ENCODE measurements around the gene ADK. TPM values are rescaled to one million over a fixed set of nuclear protein-coding genes. Genes with fewer than 3 reads are reported as not detected.

Gene ADK
- total RNA-seq, 1 donor from 2014 or later = 47.0 TPM

- DNase-seq (ENCODE audit: extremely low spot score, unreplicated experiment) = no peak
- H3K4me1 Mint-ChIP-seq (ENCODE audit: unreplicated experiment) = peaks cover 30% of the 10 kb centered on the region
- H3K27me3 Mint-ChIP-seq (ENCODE audit: unreplicated experiment) = no peaks in the 10 kb centered on the region
- H3K9me3 Mint-ChIP-seq (ENCODE audit: unreplicated experiment) = peaks cover 8% of the 10 kb centered on the region
- H3K36me3 Mint-ChIP-seq (ENCODE audit: unreplicated experiment) = peaks cover 15% of the 10 kb centered on the region
- no peak overlapping the region for H3K27ac Mint-ChIP-seq (ENCODE audit: unreplicated experiment)
- H3K4me3 Mint-ChIP-seq (ENCODE audit: unreplicated experiment) = no peak overlapping the region
- TF ChIP-seq CTCF (IDR thresholded peaks at IDR 0.05) = no peak
Measured at GRCh38 chr10:74334221-74334620, 183.2 kb downstream of the ADK start.

DNA sequence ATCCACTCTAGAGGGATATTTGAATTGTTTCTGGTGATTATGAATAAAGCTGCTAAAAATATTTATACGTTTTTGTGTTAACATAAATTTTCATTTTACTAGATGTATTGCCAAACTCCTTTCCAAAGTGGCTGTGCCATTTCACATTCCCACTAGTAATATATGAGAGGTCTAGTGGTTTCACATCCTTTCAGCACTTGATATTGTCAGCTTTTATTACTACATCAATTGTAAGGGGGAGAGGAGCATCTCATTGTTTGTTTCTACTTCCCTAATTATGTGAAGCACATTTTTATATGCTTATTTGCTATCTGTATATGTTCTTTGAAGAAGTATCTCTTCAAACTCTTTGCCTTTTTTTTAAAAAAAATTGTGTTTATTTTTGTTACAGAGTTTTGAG, 184.5 kb downstream of the ADK start:
- H3K4me1 Mint-ChIP-seq (ENCODE audit: unreplicated experiment) = peaks cover 35% of the 10 kb centered on the region
- H3K27me3 Mint-ChIP-seq (ENCODE audit: unreplicated experiment) = no peaks in the 10 kb centered on the region
- peak overlapping the region; percentile 5 for H3K27ac Mint-ChIP-seq (ENCODE audit: unreplicated experiment)

DNA sequence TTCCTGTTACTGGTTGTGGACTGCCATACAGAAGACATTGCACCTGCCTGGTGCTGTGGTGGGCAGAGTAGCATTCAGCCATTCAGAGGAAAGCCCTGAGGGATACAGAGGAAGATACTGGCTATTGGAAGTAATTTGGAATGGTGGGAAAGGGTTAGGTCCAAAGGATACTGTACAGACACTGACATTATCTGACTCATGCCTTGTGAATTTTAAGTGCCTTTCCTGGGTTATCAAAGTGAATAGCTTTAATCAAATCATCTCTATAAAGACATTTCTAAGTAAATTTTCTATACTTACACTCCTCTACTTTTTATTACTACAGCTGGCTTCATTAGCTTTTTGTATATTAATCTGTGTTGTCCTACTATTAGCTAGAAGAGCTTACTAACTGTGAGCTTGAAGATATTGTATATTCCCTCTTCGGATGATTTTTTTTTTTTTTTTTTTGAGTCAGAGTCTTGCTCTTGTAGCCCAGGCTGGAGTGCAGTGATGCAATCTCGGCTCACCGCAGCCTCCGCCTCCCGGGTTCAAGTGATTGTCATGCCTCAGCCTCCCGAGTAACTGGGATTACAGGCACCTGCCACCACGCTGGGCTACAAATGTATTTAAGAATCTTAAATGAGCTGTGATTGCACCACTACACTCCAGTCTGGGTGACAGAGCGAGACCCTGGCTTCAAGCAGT, 186.5 kb downstream of the ADK start:
- DNase-seq (ENCODE audit: extremely low spot score, unreplicated experiment) = no peak
- Mint-ChIP-seq H3K27ac (ENCODE audit: unreplicated experiment) (no peak overlapping the region), H3K9me3 (ENCODE audit: unreplicated experiment) (peaks cover 8% of the 10 kb centered on the region), H3K4me1 (ENCODE audit: unreplicated experiment) (peaks cover 28% of the 10 kb centered on the region), H3K4me3 (ENCODE audit: unreplicated experiment) (no peak overlapping the region), H3K27me3 (ENCODE audit: unreplicated experiment) (no peaks in the 10 kb centered on the region), H3K36me3 (ENCODE audit: unreplicated experiment) (peaks cover 14% of the 10 kb centered on the region)
- TF ChIP-seq CTCF (IDR thresholded peaks at IDR 0.05) = no peak

More for the DNA sequence above, 184.5 kb downstream of the ADK start:
- H3K36me3 Mint-ChIP-seq (ENCODE audit: unreplicated experiment) = peaks cover 15% of the 10 kb centered on the region
- no peak for TF ChIP-seq CTCF (IDR thresholded peaks at IDR 0.05)
- DNase-seq (ENCODE audit: extremely low spot score, unreplicated experiment) = no peak
- peaks cover 8% of the 10 kb centered on the region for H3K9me3 Mint-ChIP-seq (ENCODE audit: unreplicated experiment)
- H3K4me3 Mint-ChIP-seq (ENCODE audit: unreplicated experiment) = no peak overlapping the region

DNA sequence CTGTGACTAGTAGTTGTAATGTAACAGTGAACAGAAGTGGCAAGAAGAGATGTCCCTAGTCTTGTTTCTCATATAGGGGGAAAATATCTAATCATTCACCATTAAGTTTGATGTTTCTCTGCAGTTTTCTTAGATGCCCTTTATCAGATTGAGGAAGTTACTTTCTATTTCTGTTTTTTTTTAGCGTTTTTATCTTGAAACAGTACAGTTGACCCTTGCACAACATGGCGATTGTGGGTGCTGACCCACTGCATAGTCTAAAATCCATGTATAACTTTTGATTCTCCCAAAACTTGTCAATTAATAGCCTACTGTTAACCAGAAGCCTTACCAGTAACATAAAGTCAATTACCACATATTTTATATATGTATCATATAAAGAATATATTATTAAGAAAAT, 192.0 kb downstream of the ADK start:
- H3K4me1 Mint-ChIP-seq (ENCODE audit: unreplicated experiment) = peaks cover 8% of the 10 kb centered on the region

More for the DNA sequence above, 192.0 kb downstream of the ADK start:
- no peak overlapping the region for H3K4me3 Mint-ChIP-seq (ENCODE audit: unreplicated experiment)
- peaks cover 29% of the 10 kb centered on the region for H3K36me3 Mint-ChIP-seq (ENCODE audit: unreplicated experiment)
- TF ChIP-seq CTCF (IDR thresholded peaks at IDR 0.05) = no peak
- no peak overlapping the region for H3K27ac Mint-ChIP-seq (ENCODE audit: unreplicated experiment)
- no peaks in the 10 kb centered on the region for H3K27me3 Mint-ChIP-seq (ENCODE audit: unreplicated experiment)
- DNase-seq (ENCODE audit: extremely low spot score, unreplicated experiment) = no peak
- H3K9me3 Mint-ChIP-seq (ENCODE audit: unreplicated experiment) = peaks cover 13% of the 10 kb centered on the region
